ENCODE data around the gene CXADR. TPM values are rescaled to one million over a fixed set of nuclear protein-coding genes. Genes with fewer than 3 reads are reported as not detected.

CXADR gene
- total RNA-seq, 1 experiment from 2014 or later, result 152 TPM

- Mint-ChIP-seq H3K4me1 (peaks cover 15 to 20% of the 10 kb centered on the region in 2 experiments), H3K9me3 (no peaks in the 10 kb centered on the region), H3K4me3 (no peak overlapping the region), H3K27me3 (ENCODE audit: low read depth) (no peaks in the 10 kb centered on the region), H3K27ac (peak overlapping the region; percentile 73 to 83 (median 77); a peak in 5 of 7 replicates), H3K36me3 (ENCODE audit: insufficient read depth in 1 of 3, low read depth in 3 of 3) (peaks cover 41 to 62% (median 59%) of the 10 kb centered on the region in 3 experiments)
- no peaks in the 10 kb centered on the region for H3K23me2 ChIP-seq (ENCODE audit: insufficient read length, low read depth, low read length, poor library complexity, severe bottlenecking)
- H2BK12ac ChIP-seq (ENCODE audit: insufficient read length, low read depth, low read length), result no peak overlapping the region
- H2BK20ac ChIP-seq (ENCODE audit: low read depth, low read length, poor library complexity, severe bottlenecking), result no peak overlapping the region
- no peak overlapping the region for H2AK5ac ChIP-seq (ENCODE audit: insufficient read length, low read length)
- no peak for TF ChIP-seq CTCF (conservative IDR thresholded peaks at IDR 0.05)
- no peak overlapping the region for H2AFZ ChIP-seq (ENCODE audit: low read length)
- H3K56ac ChIP-seq (ENCODE audit: insufficient read length, low read depth, low read length), result no peak overlapping the region
- no peak overlapping the region for H4K91ac ChIP-seq (ENCODE audit: insufficient read length, low read depth, low read length)
- H3K18ac ChIP-seq (ENCODE audit: insufficient read length, low read depth, low read length), result no peak overlapping the region
- no peaks in the 10 kb centered on the region for H4K20me1 ChIP-seq (ENCODE audit: control insufficient read depth, insufficient read depth, insufficient read length)
- H3K4me2 ChIP-seq (ENCODE audit: insufficient read depth, insufficient read length, low read length), result no peak overlapping the region
- H3K79me2 ChIP-seq (ENCODE audit: insufficient read depth, low read length), result peaks cover 15% of the 10 kb centered on the region
- H3K14ac ChIP-seq (ENCODE audit: insufficient read depth, low read length), result no peak overlapping the region
- H2BK15ac ChIP-seq (ENCODE audit: low read depth, low read length), result no peak overlapping the region
- WGBS (ENCODE audit: extremely low coverage, insufficient read length, low lambda C conversion rate), result no CpG with 5 or more reads among the region's 7 CpGs
- H3K27me3 ChIP-seq (ENCODE audit: insufficient read depth, low read length), result no peaks in the 10 kb centered on the region
- H2BK120ac ChIP-seq (ENCODE audit: low read depth, low read length, poor library complexity, severe bottlenecking), result no peak overlapping the region
- H3K4ac ChIP-seq (ENCODE audit: low read depth, low read length), result no peak overlapping the region
- DNase-seq, result no peak
- no peaks in the 10 kb centered on the region for H3K9me3 ChIP-seq (ENCODE audit: control insufficient read depth, low read depth, low read length)
- H3K4me1 ChIP-seq (ENCODE audit: insufficient read depth, low read length), result peaks cover 3% of the 10 kb centered on the region; the same call in 1 of the 2 replicates
- peaks cover 17% of the 10 kb centered on the region for H3K79me1 ChIP-seq (ENCODE audit: insufficient read depth, low read depth, low read length, poor library complexity, severe bottlenecking)
- no peak overlapping the region for H3K23ac ChIP-seq (ENCODE audit: insufficient read length, low read depth, low read length)
- peak overlapping the region; percentile 38 for H4K5ac ChIP-seq (ENCODE audit: insufficient read length, low read depth, low read length)
- H3K9ac ChIP-seq (ENCODE audit: extremely low read depth, insufficient read length, low read length), result no peak overlapping the region
- no peak overlapping the region for H2BK5ac ChIP-seq (ENCODE audit: insufficient read length, low read length)
- no peak overlapping the region for H3T11ph ChIP-seq (ENCODE audit: low read length)
- no peak overlapping the region for H4K8ac ChIP-seq (replicated peaks; ENCODE audit: insufficient read length, low read depth, low read length)
- no peak overlapping the region for H3K27ac ChIP-seq (ENCODE audit: insufficient read length, low read depth, low read length)
Observed at GRCh38 chr21:17548262-17548661, 35.4 kb downstream of the CXADR start.

Data from H9 (cell line).